SK-N-SH (cell line): ENCODE measurements around the gene CNPPD1. TPM values are rescaled to one million over a fixed set of nuclear protein-coding genes. Genes with fewer than 3 reads are reported as not detected.

Experiments
- CTCF ChIA-PET: fragments of 300-600, 350-600 bp; formaldehyde crosslinking; extraction: SDS; loops from one replicate; lab custom pipeline; 2021; lab: Yijun Ruan, JAX
- POLR2A ChIA-PET: fragments of 350-600 bp; sonication (Branson Sonifier 250); formaldehyde crosslinking; extraction: SDS; loops from one replicate; lab custom pipeline; 2020; ENCODE audit warnings: antibody characterized with exemption, inconsistent platforms; lab: Yijun Ruan, JAX
- DNase-seq: peaks from one replicate; pipeline ENCODE4 v3.0.0; 2012
- H2AFZ ChIP-seq: fragments of 200-600 bp; sonication (generic); 2 replicates; pipeline ENCODE4 v1.8.1; 2016; ENCODE audit warnings: antibody characterized with exemption, mild to moderate bottlenecking, low read depth
- H3F3A ChIP-seq: fragments of 200-600 bp; sonication (generic); replicated peaks from 2 replicates; pipeline ENCODE3; 2016; ENCODE audit warnings: antibody characterized with exemption, mild to moderate bottlenecking; ENCODE audit not compliant: insufficient read depth
- H3K27ac ChIP-seq, 2 experiments: fragments of 200-500 bp in 1 of 2; fragments of 200-600 bp in 1 of 2; sonication (Bioruptor generic) in 1 of 2; sonication (generic), shearing (Covaris generic) in 1 of 2; 2 replicates each; pipeline versions ENCODE4 v1.5.1 to v1.6.1; 2014 to 2016; ENCODE audit warnings: low read depth in 2 of 2, inconsistent platforms in 1 of 2, low read length in 1 of 2, mild to moderate bottlenecking in 1 of 2, mixed read lengths in 1 of 2
- H3K27me3 ChIP-seq: fragments of 200-600 bp; sonication (generic), shearing (Covaris generic); 2 replicates; pipeline ENCODE4 v1.6.1; 2016; ENCODE audit warnings: mixed run types; ENCODE audit not compliant: insufficient read depth
- H3K36me3 ChIP-seq, 2 experiments: fragments of 200-500 bp in 1 of 2; fragments of 200-600 bp in 1 of 2; sonication (Bioruptor generic) in 1 of 2; sonication (generic) in 1 of 2; replicated peaks in 1 of 2; 2 replicates each; pipeline versions ENCODE3 to v1.5.1; 2014 to 2016; ENCODE audit warnings: low read length in 1 of 2, mild to moderate bottlenecking in 1 of 2; ENCODE audit not compliant: insufficient read depth in 2 of 2, control insufficient read depth in 1 of 2
- H3K4me1 ChIP-seq, 2 experiments: fragments of 200-500 bp in 1 of 2; fragments of 200-600 bp in 1 of 2; sonication (Bioruptor generic) in 1 of 2; sonication (generic), shearing (Covaris generic) in 1 of 2; 2 replicates each; pipeline versions ENCODE4 v1.5.1 to v1.6.1; 2014 to 2016; ENCODE audit warnings: low read depth in 1 of 2, low read length in 1 of 2, mixed run types in 1 of 2; ENCODE audit not compliant: insufficient read depth in 2 of 2, control insufficient read depth in 1 of 2
- H3K4me2 ChIP-seq: fragments of 200-600 bp; sonication (generic), shearing (Covaris generic); 2 replicates; pipeline ENCODE4 v1.6.1; 2017; ENCODE audit warnings: mixed run types
- H3K4me3 ChIP-seq, 2 experiments: fragments of 200-500 bp in 1 of 2; fragments of 200-600 bp in 1 of 2; sonication (Bioruptor generic) in 1 of 2; sonication (generic), shearing (Covaris generic) in 1 of 2; 2 replicates each; pipeline versions ENCODE4 v1.5.1 to v1.8.1; 2014 to 2016; ENCODE audit warnings: low read depth in 2 of 2, inconsistent platforms in 1 of 2, low read length in 1 of 2, mild to moderate bottlenecking in 1 of 2, mixed read lengths in 1 of 2, moderate library complexity in 1 of 2
- H3K79me2 ChIP-seq: fragments of 200-600 bp; sonication (generic); 2 replicates; pipeline ENCODE4 v1.8.1; 2017; ENCODE audit warnings: mild to moderate bottlenecking; ENCODE audit not compliant: insufficient read depth
- H3K9ac ChIP-seq: fragments of 200-600 bp; sonication (generic); 2 replicates; pipeline ENCODE4 v1.6.1; 2017; ENCODE audit warnings: mixed run types
- H3K9me2 ChIP-seq: fragments of 200-600 bp; sonication (generic); 2 replicates; pipeline ENCODE4 v1.6.1; 2017; ENCODE audit warnings: mixed run types
- H3K9me3 ChIP-seq: fragments of 200-600 bp; sonication (generic); 2 replicates; pipeline ENCODE4 v1.6.1; 2017; ENCODE audit warnings: mixed run types, mild to moderate bottlenecking, moderate library complexity
- H4K20me1 ChIP-seq: fragments of 200-600 bp; sonication (generic); 2 replicates; pipeline ENCODE4 v1.6.1; 2017; ENCODE audit warnings: mild to moderate bottlenecking, mixed run types; ENCODE audit not compliant: insufficient read depth
- EP300 ChIP-seq, 2 experiments: IDR thresholded peaks; 2 replicates each; pipeline versions ENCODE4 v1.4.0 to v1.6.1; 2012; ENCODE audit warnings: borderline replicate concordance in 1 of 2, low read depth in 1 of 2, low read length in 1 of 2
- EZH2phosphoT487 ChIP-seq: fragments of 200-600 bp; sonication (generic); IDR thresholded peaks from 2 replicates; pipeline ENCODE4 v1.6.1; 2017; ENCODE audit warnings: low read depth, mixed run types, mild to moderate bottlenecking, antibody characterized with exemption, moderate library complexity, borderline replicate concordance
- FOXJ3 ChIP-seq: sonication (generic); formaldehyde crosslinking; IDR thresholded peaks from 2 replicates; pipeline ENCODE4 v1.5.1; 2020; ENCODE audit warnings: mild to moderate bottlenecking, missing genetic modification reagents
- GABPA ChIP-seq: IDR thresholded peaks from 2 replicates; pipeline ENCODE4 v1.4.0; 2012; ENCODE audit warnings: low read depth, mild to moderate bottlenecking
- GATA2 ChIP-seq: sonication (generic); formaldehyde crosslinking; IDR thresholded peaks from 2 replicates; pipeline ENCODE4 v1.5.0; 2020; ENCODE audit warnings: mild to moderate bottlenecking, missing genetic modification reagents
- JUND ChIP-seq: IDR thresholded peaks from 2 replicates; pipeline ENCODE4 v1.4.0; 2012
- MEF2A ChIP-seq: IDR thresholded peaks from 2 replicates; pipeline ENCODE4 v1.4.0; 2012; ENCODE audit warnings: low read depth, borderline replicate concordance
- POLR2AphosphoS5 ChIP-seq: IDR thresholded peaks from 2 replicates; pipeline ENCODE4 v1.6.1; 2012; ENCODE audit warnings: low read depth, low read length
- RXRA ChIP-seq: IDR thresholded peaks from 2 replicates; pipeline ENCODE4 v1.4.0; 2012; ENCODE audit warnings: low read depth, mild to moderate bottlenecking, borderline replicate concordance
- SIN3A ChIP-seq: IDR thresholded peaks from 2 replicates; pipeline ENCODE4 v1.6.1; 2012; ENCODE audit warnings: low read depth, mild to moderate bottlenecking, low read length, moderate library complexity, borderline replicate concordance
- SMC3 ChIP-seq: IDR thresholded peaks from 2 replicates; pipeline ENCODE4 v1.6.1; 2012; ENCODE audit warnings: low read depth, low read length, improper control_type of control experiment
- TAF1 ChIP-seq: IDR thresholded peaks from 2 replicates; pipeline ENCODE4 v1.6.1; 2012; ENCODE audit warnings: low read depth, mild to moderate bottlenecking, low read length, moderate library complexity, borderline replicate concordance
- TCF12 ChIP-seq: IDR thresholded peaks from 2 replicates; pipeline ENCODE4 v1.4.0; 2012
- YY1 ChIP-seq: IDR thresholded peaks from 2 replicates; pipeline ENCODE4 v1.4.0; 2012; ENCODE audit warnings: low read depth, mild to moderate bottlenecking
- WGBS: methylation state at CpG from one replicate; pipeline ENCODE4 v1.1.6; 2017; ENCODE audit warnings: low lambda C conversion rate; 5-methylcytosine and 5-hydroxymethylcytosine counted together
- polyA plus RNA-seq, 3 experiments: library from polyadenylated mRNA; depleted of rRNA; stranded (reverse); fragments of >200 nt; gene quantifications; 2 replicates each; pipeline ENCODE4 v1.2.3, GENCODE V29; 2012
- TF ChIP-seq, protein P1 (sequence below): IDR thresholded peaks from 2 replicates; pipeline ENCODE4 v1.4.0; 2012; ENCODE audit warnings: low read depth
- TF ChIP-seq, protein P2 (sequence below): fragments of 200-600 bp; sonication (generic); IDR thresholded peaks from 2 replicates; pipeline ENCODE4 v1.6.1; 2017; ENCODE audit warnings: antibody characterized with exemption, mild to moderate bottlenecking, moderate library complexity
- TF ChIP-seq, protein P3 (sequence below): fragments of 150-350 bp; IDR thresholded peaks from 2 replicates; pipeline ENCODE4 v1.6.1; 2016; ENCODE audit warnings: mild to moderate bottlenecking, low read depth, low read length
- TF ChIP-seq, protein P4 (sequence below): IDR thresholded peaks from 2 replicates; pipeline ENCODE4 v1.4.0; 2012; ENCODE audit warnings: low read depth, borderline replicate concordance
- TF ChIP-seq, protein P5 (sequence below): IDR thresholded peaks from 2 replicates; pipeline ENCODE4; 2012

CNPPD1 gene
- polyA plus RNA-seq, 1 of the 3 experiments (the other 2 are of a cell fraction), result 75.9 TPM

DNA sequence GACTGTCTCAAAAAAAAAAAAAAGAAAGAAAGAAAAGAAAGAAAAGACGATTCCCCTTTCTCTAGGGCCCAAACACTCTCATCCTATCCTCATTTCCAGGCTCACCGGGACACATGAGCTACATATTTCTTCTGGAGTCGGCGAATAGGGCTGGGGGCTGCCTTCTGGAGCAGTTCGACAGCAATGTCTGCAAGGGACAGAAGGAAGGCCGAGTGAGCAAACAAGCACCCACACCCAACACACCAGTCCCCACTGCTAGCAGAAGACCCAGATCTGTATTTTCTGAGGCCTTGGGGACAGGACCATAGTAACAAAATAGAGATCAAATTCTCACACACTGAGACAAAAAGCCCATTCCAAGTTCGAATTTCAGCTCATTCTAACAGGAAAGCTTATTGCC is 1.2 kb downstream of the CNPPD1 start:
- TF ChIP-seq, protein P1, sequence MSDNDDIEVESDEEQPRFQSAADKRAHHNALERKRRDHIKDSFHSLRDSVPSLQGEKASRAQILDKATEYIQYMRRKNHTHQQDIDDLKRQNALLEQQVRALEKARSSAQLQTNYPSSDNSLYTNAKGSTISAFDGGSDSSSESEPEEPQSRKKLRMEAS, result no peak
- TF ChIP-seq, protein P2, sequence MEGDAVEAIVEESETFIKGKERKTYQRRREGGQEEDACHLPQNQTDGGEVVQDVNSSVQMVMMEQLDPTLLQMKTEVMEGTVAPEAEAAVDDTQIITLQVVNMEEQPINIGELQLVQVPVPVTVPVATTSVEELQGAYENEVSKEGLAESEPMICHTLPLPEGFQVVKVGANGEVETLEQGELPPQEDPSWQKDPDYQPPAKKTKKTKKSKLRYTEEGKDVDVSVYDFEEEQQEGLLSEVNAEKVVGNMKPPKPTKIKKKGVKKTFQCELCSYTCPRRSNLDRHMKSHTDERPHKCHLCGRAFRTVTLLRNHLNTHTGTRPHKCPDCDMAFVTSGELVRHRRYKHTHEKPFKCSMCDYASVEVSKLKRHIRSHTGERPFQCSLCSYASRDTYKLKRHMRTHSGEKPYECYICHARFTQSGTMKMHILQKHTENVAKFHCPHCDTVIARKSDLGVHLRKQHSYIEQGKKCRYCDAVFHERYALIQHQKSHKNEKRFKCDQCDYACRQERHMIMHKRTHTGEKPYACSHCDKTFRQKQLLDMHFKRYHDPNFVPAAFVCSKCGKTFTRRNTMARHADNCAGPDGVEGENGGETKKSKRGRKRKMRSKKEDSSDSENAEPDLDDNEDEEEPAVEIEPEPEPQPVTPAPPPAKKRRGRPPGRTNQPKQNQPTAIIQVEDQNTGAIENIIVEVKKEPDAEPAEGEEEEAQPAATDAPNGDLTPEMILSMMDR, result no peak
- TF ChIP-seq RXRA, result no peak
- no peak for TF ChIP-seq TAF1
- TF ChIP-seq, protein P3, sequence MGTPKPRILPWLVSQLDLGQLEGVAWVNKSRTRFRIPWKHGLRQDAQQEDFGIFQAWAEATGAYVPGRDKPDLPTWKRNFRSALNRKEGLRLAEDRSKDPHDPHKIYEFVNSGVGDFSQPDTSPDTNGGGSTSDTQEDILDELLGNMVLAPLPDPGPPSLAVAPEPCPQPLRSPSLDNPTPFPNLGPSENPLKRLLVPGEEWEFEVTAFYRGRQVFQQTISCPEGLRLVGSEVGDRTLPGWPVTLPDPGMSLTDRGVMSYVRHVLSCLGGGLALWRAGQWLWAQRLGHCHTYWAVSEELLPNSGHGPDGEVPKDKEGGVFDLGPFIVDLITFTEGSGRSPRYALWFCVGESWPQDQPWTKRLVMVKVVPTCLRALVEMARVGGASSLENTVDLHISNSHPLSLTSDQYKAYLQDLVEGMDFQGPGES, result no peak
- no peak for TF ChIP-seq GABPA
- TF ChIP-seq EP300 (IDR thresholded peaks at IDR 0.05; ENCODE audit: borderline replicate concordance in 1 of 2, low read depth in 1 of 2, low read length in 1 of 2), result no peak
- TF ChIP-seq FOXJ3 (CRISPR knock-in tag), result no peak
- Histone ChIP-seq H3K4me2 (peak overlapping the region; percentile 96), H2AFZ (no peak overlapping the region), H3K9ac (no peak overlapping the region), H3F3A (peaks cover 10% of the 10 kb centered on the region), H3K79me2 (peaks cover 35% of the 10 kb centered on the region), H3K4me3 (peak overlapping the region in 1 of 2 experiments; percentile 89; a peak in 2 of 4 replicates), H3K9me3 (no peaks in the 10 kb centered on the region), H3K4me1 (peaks cover 0 to 17% of the 10 kb centered on the region in 2 experiments; a peak in 2 of 4 replicates), H3K27me3 (no peaks in the 10 kb centered on the region), H3K36me3 (peaks cover 18 to 43% of the 10 kb centered on the region in 2 experiments), H3K27ac (no peak overlapping the region), H3K9me2 (no peaks in the 10 kb centered on the region), H4K20me1 (peaks cover 10% of the 10 kb centered on the region)
- CTCF ChIA-PET, result interaction anchor here (0.6 to 8.7 kb wide), 19 partner anchors 11 to 374 kb away, joined by 3 to 104 read pairs (median 4); partner anchors contain the start of genes DNAJB2, GLB1L, NHEJ1 and STK16
- DNase-seq, result no peak
- WGBS, result 82% methylated on average over 7 of the region's 7 CpGs
- POLR2A ChIA-PET, result interaction anchor here (0.9 to 2.3 kb wide), 3 partner anchors 10 to 172 kb away, joined by 3 to 13 read pairs (median 5); partner anchors contain the start of gene ABCB6

DNA sequence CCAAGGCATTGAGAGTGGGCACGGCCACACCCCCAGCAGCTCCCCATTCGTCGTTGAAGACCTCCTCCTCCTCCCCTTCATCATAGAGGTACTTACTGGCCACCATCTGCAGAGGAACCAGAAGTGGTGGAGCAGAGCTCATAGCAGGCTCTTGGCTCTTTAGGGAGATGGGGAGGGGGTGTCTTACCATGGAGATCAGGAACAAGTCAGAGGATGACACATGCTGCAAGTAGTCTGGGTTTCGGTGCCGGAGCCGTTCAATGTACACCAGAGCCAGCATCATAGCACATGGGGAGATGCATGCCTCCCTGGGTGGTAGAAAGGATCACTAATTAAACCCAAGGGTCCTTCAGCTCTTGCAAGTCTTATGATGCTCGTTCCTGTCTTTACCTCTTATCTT is 1.9 kb downstream of the CNPPD1 start:
- POLR2A ChIA-PET, result interaction anchor here (2.3 kb wide), 1 partner anchor 44 kb away, joined by 13 read pairs; the partner anchor contains the start of gene ABCB6
- no peak overlapping the region for H3K27ac ChIP-seq
- peaks cover 10% of the 10 kb centered on the region for H3F3A ChIP-seq
- H4K20me1 ChIP-seq, result peaks cover 10% of the 10 kb centered on the region
- H3K9me2 ChIP-seq, result no peaks in the 10 kb centered on the region
- no peak overlapping the region for H3K4me3 ChIP-seq
- H3K4me1 ChIP-seq, result peaks cover 0 to 17% of the 10 kb centered on the region in 2 experiments; a peak in 2 of 4 replicates
- no peak for DNase-seq
- WGBS, result 94% methylated on average over 7 of the region's 7 CpGs
- peaks cover 12 to 36% of the 10 kb centered on the region in 2 experiments for H3K36me3 ChIP-seq
- H3K4me2 ChIP-seq, result no peak overlapping the region
- no peaks in the 10 kb centered on the region for H3K9me3 ChIP-seq
- no peaks in the 10 kb centered on the region for H3K27me3 ChIP-seq
- CTCF ChIA-PET, result interaction anchor here (1.2 to 8.7 kb wide), 7 partner anchors 15 to 194 kb away, joined by 3 to 104 read pairs (median 12); partner anchors contain the start of genes DNAJB2 and NHEJ1
- H3K79me2 ChIP-seq, result peaks cover 28% of the 10 kb centered on the region
- no peak overlapping the region for H3K9ac ChIP-seq
- no peak overlapping the region for H2AFZ ChIP-seq
- TF ChIP-seq, protein P4, sequence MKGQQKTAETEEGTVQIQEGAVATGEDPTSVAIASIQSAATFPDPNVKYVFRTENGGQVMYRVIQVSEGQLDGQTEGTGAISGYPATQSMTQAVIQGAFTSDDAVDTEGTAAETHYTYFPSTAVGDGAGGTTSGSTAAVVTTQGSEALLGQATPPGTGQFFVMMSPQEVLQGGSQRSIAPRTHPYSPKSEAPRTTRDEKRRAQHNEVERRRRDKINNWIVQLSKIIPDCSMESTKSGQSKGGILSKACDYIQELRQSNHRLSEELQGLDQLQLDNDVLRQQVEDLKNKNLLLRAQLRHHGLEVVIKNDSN, result no peak
- TF ChIP-seq, protein P1, result no peak
- TF ChIP-seq, protein P2, result no peak
- TF ChIP-seq RXRA (no peak), JUND (no peak), GABPA (no peak), GATA2 (no peak), MEF2A (no peak), YY1 (no peak), SMC3 (no peak), SIN3A (no peak), POLR2AphosphoS5 (no peak), EZH2phosphoT487 (no peak), TCF12 (no peak)
- TF ChIP-seq, protein P5, sequence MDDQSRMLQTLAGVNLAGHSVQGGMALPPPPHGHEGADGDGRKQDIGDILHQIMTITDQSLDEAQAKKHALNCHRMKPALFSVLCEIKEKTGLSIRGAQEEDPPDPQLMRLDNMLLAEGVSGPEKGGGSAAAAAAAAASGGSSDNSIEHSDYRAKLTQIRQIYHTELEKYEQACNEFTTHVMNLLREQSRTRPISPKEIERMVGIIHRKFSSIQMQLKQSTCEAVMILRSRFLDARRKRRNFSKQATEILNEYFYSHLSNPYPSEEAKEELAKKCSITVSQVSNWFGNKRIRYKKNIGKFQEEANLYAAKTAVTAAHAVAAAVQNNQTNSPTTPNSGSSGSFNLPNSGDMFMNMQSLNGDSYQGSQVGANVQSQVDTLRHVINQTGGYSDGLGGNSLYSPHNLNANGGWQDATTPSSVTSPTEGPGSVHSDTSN, result no peak
